NCI-H146 treated with DMSO at 0.1 percent for 48 hours (cell line): ENCODE results near the gene C10orf53.
"Not testable (repeated sequence)": the region's sequence is repeated elsewhere in the genome, so short reads cannot be mapped to it uniquely, and the experiment has no call there.

ENCODE experiments used
- DNase-seq: peaks from one replicate; lab custom pipeline; 2025; ENCODE audit not compliant: unreplicated experiment; lab: John Stamatoyannopoulos, UW

Gene C10orf53

DNA sequence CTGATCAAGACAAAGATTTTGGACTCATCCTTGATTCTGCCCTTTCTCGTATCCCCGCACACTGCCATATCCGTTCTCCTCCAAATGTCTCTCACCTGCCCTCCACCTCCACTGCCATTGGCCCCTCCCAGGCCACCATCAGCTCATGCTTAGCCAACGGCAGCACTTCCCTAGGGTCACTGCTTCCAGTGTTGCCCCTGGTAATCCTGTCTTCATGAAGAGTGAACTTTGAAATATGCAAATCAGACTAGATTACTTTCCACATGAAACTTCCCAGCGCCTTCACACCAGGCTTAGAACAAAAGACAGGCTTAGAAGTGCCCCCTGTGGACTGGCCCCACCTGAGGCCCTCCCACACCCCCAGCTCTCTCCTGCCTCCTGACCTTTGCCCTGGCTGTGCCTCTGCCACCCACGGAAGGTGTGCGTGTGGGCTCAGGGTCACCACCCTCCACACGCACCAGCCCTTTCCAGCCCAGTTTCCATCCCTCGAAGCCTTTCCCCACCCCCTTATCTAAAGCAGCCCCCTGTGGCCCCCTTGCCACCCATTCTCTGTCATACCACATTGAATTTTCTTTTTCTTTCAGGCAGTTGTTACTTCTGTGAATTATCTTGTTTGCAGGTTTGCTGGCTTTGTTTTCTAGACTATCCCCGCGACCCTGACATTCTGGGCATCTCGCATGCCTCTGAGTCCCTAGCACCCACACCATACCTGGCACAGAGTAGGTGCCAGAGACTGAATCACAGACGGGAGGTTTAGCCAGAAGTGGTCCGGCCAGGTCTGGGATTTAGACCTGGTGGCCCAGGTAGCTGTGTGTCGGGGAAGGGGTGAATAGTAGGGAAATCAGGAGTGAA, 26.8 kb upstream of the C10orf53 start:
- no peak for DNase-seq

DNA sequence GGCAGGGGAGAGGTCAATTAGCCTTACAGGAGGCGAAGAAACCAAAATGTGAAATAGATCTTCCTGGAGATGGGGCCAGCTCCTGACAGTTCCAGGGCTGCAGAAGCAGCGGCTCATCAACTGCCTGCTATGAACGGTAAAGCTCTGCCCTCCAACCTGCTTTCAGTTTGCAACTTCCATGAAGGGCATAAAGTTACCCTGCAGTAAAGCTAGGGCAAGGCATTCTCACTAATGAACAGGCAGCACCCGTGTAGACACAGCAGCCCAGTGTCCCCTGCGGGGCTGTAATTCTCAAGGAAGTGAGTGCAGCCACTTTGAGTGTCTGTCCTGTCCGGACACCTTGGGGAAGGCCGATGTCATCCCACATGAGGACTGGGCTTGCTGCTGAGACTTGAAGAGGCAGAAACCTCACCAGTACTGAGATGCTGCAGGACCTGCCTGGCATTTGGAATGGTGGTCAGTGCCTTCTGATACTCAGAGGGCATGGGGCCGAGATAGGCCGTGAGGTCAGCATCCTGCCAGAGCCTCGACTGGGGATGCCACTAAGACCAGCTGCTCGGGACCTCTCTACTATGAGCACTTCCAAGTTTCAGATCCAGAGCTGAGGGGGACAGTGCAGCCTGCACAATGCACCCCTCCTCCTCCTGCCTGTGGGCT, 26.1 kb upstream of the C10orf53 start:
- no peak for DNase-seq

DNA sequence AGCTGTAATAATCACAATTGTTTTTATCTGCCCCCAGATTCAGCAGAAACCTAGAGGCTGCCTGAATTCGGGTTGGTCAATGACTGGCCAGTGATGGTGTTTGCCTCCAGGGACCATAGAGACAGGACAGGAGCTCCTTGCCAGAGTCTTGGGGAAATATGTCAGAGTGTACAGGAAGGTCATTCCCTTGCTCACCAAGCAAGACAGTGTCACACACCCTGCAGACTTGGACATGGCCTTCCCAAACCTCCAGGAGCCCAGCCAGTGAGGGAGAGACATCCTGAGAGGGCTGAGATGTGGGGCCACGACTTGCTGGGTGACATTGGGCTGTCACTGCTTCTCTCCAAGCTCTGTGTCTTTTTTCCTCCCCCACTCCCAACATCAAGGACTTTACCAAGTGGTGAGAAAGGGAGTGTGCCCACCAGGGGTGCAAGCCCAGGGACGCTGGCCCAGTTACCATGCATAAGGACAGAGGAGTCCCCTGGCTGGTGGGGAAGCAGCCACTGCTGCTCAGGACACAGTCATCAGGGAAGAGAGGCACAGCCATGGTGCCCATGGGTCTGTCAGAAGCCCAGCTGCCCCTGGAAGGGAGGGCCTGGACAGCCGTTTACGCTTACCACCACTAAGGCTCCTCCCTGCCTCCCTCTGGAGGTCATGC, 25.3 kb upstream of the C10orf53 start:
- no peak for DNase-seq

DNA sequence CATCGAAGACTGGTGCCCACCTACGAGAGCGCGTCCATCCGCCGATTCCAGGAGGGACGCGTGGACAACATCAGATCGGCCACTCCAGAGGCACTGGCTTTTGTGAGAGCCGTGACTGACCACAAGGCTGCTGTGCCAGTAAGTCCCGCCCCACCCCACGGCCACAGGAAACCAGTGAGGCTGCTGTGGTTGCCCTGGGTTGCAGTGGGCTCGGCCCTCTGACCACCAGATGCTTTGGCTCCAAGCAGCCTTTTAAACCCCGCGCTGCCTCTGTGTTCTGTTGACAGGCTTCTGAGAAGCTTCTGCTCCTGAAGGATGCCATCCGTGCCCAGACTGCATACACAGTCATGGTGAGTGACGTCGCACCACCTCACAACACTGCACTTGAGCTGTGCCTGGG, 24.4 kb upstream of the C10orf53 start:
- no peak for DNase-seq

DNA sequence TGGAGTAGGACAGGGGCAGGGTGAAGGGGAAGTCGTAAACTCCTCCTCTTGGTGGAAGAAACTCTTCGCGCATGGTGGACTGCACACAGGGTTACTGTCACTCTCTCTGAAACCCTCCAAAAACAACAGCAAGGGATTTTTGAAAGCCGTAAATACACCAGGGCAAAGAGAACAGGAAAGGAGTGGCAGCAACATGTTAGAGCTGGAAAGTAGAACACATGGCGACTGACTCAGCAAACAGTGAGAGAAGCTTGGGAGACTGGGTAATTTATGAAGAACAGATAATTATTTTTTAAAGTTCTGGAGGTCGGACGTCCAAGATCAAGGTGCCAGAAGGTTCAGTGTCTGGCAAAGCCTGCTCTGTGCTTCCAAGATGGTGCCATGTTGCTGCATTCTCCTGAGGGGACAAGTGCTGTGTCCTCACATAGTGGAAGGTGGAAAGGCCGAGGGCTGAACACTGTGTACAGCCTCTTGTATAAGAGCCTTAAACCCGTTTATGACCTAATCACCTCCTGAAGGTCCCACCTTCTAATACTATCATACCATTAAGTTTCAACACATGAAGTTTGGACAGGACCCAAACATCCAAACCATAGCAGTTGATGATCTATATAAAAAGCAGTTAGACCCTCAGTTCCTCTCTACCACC, 22.5 kb upstream of the C10orf53 start:
- DNase-seq, result no peak

DNA sequence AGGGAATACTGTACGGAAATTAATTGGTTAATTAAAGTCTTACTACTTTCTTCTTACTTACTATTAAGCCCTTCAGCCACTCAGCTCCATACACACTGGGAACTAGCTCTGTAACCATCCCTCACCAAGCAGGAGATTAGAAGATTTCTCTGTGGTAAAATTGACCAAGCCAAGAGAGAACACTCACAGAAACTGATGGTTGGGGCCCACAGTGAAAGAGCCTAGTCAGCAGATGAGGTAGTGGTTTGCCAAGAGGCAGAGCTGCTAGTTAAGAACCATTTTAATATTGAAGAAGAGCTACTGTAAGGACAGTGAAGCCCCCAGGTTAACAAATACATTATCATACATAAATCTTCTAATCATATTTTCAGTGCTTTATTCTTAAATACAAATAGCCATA, 21.8 kb upstream of the C10orf53 start:
- no peak for DNase-seq

DNA sequence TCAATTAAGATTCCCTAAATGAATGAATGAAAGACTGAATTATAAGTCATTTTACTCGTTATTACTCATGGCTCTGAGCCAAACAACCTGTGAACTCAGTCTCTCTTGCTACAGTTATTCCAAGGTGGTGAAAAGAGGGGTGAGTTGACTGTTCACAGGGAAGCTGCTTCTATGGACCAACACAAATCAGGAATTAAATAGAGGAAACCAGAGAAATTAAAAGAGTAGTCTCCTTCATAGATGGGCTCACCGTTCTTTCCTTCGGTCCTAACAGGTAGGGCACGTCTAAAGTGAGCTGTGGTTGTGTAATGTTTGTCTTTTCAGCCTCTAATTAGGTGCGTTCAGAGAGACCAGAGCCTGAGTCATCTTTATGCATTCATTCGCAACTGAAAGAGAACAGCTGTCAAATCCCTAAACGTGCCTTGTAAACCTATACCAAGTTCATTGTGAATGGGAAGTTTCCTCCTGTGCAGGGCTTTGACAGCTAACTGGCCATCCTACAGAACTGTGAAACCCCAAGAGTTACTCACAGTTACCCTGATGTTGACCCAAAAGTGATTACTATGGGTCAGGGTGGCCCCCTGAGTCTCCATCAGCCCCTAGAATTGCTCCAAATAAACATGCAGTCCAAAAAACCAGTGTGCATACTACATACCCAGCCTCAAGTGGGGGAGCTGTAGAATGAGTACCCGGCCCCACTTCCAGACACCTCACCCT, 18.2 kb upstream of the C10orf53 start:
- no peak for DNase-seq

DNA sequence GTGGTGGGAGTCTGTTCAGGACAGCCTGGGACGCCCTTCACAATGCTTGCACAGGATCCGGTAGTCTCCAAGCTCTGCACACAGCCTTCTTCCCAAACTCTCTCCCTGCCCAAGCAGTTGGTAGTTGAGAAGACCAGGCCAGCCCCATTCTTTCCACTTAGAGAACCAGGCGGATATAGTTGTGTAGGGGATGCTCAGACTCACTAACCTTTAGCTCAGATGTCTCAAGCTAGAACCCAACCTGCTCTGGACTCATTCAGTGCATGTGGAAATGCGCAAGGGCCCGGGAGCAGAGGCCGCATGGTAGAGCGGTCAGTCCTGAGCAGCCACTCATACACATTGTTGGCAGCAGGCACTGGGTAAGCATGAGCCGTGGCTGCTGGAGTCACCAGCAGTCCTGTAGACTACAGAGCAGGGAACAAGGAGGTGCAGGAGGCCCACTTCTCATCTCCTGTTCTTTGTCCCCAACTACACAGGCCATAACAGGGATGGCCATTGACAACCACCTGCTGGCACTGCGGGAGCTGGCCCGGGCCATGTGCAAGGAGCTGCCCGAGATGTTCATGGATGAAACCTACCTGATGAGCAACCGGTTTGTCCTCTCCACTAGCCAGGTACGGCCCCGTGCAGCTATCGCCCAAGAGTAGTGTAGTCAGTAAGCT, 17.2 kb upstream of the C10orf53 start:
- DNase-seq, result no peak

DNA sequence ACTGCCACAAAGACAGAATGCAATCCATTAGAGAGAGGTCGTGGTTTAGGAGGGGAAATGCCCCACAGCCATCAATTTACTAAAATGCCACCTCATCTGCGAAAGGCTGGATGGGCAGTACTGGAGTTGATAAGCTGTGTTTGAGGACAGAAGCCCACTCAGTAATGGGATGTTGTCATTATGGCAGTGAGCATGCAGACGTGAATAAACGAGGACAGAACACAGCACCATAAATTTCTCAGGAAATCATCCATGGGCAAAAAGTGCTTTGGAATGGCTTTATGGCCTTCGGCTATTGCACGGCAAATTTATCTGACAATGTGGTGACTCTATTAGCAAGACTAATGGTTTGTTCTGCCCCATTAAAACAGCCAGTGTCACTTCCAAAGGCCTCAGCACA, 15.9 kb upstream of the C10orf53 start:
- no peak for DNase-seq

DNA sequence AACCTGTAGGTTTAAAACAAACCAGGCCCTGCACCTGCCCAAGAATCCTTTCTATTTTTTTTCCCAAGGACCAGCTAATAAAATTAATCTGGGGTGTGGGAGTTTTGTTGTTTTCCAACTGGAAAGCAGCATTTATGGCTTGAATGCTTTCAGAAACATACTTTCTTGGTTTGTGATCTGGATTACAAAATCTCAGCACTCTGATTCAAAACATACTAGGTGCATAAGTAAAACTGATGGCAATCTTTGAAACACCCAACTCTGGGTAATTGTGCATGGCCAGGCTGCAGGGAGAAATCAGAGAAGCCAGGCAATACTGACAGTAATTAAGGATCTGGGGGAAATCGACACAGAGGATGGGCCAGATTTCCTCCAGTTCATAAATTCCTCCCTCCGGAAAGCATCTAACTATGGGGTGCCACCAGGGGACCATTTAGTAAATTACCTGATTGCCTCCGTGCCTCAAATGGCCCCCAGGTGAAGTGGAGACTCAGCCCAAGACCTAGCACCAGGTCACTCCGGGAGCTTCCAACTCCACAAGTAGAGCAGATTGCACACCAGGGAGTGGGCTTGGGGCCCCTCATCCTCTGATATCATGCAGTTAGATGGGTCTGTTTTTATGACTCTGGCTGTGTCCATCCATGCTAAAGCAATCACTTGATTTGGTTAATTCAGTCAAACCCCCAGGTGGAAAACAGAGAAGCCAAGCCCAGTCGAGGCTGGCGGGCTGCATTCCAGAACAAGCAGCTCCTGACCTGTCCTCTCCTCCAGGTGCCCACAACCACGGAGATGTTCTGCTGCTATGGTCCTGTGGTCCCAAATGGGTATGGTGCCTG, 15.2 kb upstream of the C10orf53 start:
- DNase-seq, result no peak

DNA sequence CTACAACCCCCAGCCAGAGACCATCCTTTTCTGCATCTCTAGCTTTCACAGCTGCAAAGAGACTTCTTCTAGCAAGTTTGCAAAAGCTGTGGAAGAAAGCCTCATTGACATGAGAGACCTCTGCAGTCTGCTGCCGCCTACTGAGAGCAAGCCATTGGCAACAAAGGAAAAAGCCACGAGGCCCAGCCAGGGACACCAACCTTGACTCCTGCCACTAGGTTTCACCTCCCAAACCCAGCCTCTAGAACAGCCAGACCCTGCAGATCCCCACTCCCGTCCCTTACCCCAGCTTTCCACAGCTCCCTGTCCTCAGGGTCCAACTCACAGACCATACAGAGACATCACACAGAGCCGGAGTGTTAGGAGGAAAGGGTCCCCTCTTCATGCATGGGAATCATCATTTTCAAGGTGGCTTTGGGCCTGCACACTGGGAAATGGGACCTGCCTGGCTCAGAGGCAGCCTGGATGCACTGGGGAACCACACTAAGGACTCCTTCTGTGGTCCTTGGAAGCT, 14.6 kb upstream of the C10orf53 start:
- no peak for DNase-seq

DNA sequence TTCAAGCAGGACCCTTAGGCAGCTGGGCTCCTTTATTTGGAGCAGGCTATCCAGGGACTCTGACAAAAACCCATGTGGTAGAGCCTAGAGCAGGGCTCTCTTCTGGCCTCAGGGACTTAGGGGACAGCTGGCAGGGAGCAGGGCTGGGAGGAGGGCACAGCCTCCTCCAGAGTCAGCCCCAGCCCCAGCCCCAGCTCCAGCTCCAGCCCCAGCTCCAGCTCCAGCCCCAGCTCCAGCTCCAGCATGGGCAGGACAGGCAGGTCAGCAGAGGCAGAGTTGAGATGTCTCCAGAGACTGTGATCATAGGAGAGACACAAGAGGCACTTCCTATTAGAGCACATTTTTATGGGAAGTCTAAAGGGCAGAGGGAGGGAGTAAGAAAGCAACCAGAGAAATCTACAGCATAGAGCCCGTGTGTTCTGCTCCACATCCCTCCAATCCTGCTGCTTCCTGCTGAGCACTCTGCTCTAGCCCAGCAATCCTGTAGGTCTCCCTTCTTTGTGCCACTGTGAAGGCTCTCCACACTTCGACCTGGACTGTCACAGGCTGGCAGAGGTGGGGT, 13.3 kb upstream of the C10orf53 start:
- no peak for DNase-seq

DNA sequence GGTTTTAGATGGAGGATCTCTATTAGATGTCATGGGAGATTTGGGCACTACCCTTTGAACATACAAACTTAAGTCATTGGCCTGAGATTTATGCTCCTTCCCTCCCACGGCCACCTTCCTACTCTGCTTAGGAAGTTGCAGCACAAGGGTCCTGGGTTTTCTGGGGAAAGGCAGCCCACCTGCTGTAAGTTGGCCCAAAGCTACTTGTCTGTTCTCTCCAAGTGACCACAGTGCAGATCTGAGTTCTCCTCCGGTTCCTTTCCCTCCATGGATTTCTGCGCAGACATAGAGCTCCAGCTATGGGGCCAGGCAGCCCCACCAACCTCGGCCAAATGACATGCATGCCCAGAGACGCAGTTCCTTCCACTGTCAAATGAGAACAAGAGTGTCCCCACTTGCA, 12.8 kb upstream of the C10orf53 start:
- no peak for DNase-seq

DNA sequence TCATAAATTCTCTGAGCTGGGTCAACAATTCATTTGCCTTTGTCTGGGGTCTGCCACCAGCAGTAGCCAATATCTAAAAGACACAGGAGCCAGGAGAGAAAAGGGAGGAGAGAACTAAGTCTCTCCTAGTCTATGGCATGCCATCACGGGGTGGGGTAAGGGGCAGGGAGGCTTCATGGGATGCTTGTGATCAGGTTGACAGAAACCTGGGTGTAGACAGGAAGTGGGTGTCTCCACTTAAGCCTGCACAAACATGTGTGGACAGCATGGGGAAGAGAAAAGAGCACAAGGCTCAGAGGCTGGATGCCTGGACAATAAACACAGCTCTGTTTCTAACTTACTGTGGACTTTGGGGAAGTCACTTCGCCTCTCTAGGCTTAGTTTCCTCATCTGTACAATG, 11.5 kb upstream of the C10orf53 start:
- DNase-seq, result no peak

DNA sequence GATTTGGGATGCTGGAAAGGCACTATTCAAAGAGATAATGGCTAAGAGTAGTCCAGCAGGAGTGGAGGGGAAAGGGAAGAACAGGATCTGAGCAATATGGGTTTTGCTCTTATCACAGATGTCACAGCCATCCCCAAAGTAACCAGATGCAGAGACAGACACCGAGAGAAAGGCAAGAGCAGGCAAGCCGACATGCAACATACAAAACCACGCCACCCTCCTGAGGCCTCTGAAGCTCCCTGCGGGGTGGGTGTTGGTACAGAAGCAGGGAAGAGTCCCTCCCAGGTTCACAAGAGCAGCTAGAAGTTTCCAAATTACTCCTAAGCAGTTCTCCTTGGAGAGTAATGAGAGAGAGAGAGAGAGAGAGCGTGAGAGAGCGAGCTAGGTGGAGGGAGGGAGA, 10.8 kb upstream of the C10orf53 start:
- no peak for DNase-seq

DNA sequence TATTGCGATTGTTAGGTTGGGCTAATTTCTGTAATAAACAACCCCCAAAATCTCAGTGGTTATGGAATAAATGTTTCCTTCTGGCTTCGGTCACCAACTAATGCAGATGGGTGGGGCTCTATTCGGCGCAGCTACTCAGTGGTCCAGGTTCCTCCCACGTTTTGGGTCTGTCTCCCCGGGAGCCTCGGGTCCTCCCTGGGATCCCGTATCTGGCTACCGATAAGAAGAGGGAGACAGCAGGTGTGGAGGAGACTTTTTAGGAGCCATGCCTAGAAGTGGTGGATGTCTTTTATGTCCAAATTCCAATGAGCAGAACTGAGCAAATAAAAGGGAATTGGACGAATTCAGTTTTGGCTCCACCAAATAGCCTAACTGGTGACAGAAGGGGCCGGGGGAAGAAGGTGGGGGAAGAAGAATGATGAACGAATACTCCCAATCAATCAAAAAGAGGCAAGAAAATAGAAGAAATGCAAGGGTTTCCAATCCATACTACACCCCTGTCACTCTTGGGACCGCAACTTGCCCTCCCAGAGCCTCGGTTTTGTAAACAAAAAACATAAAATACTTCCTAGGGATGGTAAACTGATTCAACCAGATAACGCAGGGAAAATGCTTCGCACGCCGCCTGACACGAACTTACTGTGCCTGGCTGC, 498 bp upstream of the C10orf53 start:
- DNase-seq, result no peak

DNA sequence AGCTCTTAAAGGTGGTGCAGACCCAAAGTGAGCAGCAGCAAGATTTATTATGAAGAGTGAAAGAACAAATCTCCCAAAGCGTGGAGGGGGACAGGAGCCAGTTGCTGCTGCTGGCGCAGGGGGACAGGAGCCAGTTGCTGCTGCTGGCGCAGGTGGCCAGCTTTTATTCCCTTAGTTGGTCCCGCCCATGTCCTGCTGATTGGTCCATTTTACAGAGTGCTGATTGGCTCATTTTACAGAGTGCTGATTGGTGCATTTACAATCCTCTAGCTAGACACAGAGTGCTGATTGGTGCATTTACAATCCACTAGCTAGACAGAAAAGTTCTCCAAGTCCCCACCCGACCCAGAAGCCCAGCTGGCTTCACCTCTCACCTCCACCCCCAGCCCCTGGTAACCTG, 3.0 kb downstream of the C10orf53 start:
- not testable (repeated sequence) for DNase-seq

DNA sequence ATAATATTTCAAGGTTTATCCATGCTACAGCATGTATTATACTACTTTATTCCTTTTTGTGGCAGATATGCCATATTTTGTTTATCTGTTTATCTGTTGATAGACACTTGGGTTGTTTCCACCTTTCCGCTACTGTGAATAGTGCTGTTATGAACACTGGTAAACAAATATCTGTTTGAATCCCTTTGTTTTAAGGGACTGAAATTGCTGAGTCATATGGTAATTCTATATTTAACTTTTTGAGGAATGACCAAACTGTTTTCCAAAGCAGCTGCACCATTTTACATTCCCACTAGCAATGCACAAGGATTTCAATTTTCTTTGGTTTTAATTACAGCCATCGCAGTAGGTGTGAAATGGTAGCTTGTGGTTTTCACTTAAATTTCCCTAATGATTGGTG, 3.4 kb downstream of the C10orf53 start:
- no peak for DNase-seq

DNA sequence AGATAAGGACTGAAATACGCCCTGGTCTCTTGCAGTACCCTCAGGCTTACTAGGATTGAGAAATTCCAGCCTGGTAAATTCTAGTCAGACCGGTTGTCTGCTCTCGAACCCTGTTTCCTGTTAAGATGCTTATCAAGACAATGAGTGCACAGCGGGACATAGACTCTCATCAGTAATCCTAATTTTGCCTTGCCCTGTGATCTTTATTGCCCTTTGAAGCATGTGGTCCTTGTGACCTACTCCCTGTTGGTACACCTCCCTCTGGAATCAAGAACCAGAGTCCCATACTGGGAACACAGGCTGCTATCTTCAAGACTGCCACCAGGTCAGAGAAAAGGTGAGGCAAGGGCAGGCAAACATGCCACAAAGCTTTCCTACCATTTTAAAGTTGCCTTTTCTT, 7.2 kb downstream of the C10orf53 start:
- DNase-seq, result no peak
